Neural progenitor cell (in vitro differentiated cells): ENCODE data around the gene AUTS2. TPM values are rescaled to one million over a fixed set of nuclear protein-coding genes. Genes with fewer than 3 reads are reported as not detected.

Source experiments
- DNase-seq: peaks from one replicate; pipeline ENCODE4 v3.0.0-alpha.2; 2016; ENCODE audit warnings: low spot score
- H2AFZ ChIP-seq: fragments of 200-600 bp; sonication (generic); replicated peaks from 2 replicates; pipeline ENCODE4 v1.6.1; 2016; ENCODE audit warnings: antibody characterized with exemption
- H3F3A ChIP-seq: fragments of 200-600 bp; sonication (generic); 2 replicates; pipeline ENCODE4 v1.6.1; 2016; ENCODE audit warnings: antibody characterized with exemption, low read depth
- H3K27ac ChIP-seq: fragments of 200-600 bp; sonication (generic); 2 replicates; pipeline ENCODE4 v1.5.1; 2016; ENCODE audit warnings: mild to moderate bottlenecking
- H3K27me3 ChIP-seq: fragments of 200-600 bp; sonication (generic); 2 replicates; pipeline ENCODE4 v1.6.1; 2016; ENCODE audit warnings: mild to moderate bottlenecking, moderate library complexity
- H3K36me3 ChIP-seq: fragments of 200-600 bp; sonication (generic); 2 replicates; pipeline ENCODE4 v1.5.1; 2016
- H3K4me1 ChIP-seq: fragments of 200-600 bp; sonication (generic); 2 replicates; pipeline ENCODE4 v1.6.1; 2016; ENCODE audit warnings: mixed run types
- H3K4me2 ChIP-seq: fragments of 200-600 bp; sonication (generic); 2 replicates; pipeline ENCODE4 v1.6.1; 2016
- H3K4me3 ChIP-seq: fragments of 200-600 bp; sonication (generic); 2 replicates; pipeline ENCODE4 v1.5.1; 2016
- H3K79me2 ChIP-seq: fragments of 200-600 bp; sonication (generic); 2 replicates; pipeline ENCODE4 v1.6.1; 2016; ENCODE audit warnings: low read depth
- H3K9ac ChIP-seq: fragments of 200-600 bp; sonication (generic); 2 replicates; pipeline ENCODE4 v1.6.1; 2016
- H3K9me3 ChIP-seq: fragments of 200-600 bp; sonication (generic); 2 replicates; pipeline ENCODE4 v1.5.1; 2016; ENCODE audit warnings: low read depth
- H4K20me1 ChIP-seq: fragments of 200-600 bp; sonication (generic); 2 replicates; pipeline ENCODE4 v1.6.1; 2016; ENCODE audit warnings: low read depth
- H3K27ac Mint-ChIP-seq: 3 replicates; pipeline ENCODE4 v1.8.0; 2021; ENCODE audit warnings: mixed read lengths
- H3K27me3 Mint-ChIP-seq: 2 replicates; pipeline ENCODE4 v1.8.0; 2022; ENCODE audit warnings: low read depth, mild to moderate bottlenecking, inconsistent platforms, moderate library complexity, mixed read lengths; ENCODE audit not compliant: insufficient read depth
- H3K36me3 Mint-ChIP-seq: 3 replicates; pipeline ENCODE4 v1.8.0; 2021; ENCODE audit warnings: mixed read lengths
- H3K4me1 Mint-ChIP-seq: 3 replicates; pipeline ENCODE4 v1.8.0; 2021; ENCODE audit warnings: mixed read lengths
- H3K4me3 Mint-ChIP-seq: 3 replicates; pipeline ENCODE4 v1.8.0; 2021; ENCODE audit warnings: mild to moderate bottlenecking, moderate library complexity, mixed read lengths
- H3K9me3 Mint-ChIP-seq: 3 replicates; pipeline ENCODE4 v1.8.0; 2020; ENCODE audit warnings: mixed read lengths
- EZH2 ChIP-seq: fragments of 200-600 bp; sonication (generic); IDR thresholded peaks from 2 replicates; pipeline ENCODE4 v1.6.1; 2017; ENCODE audit warnings: antibody characterized with exemption, mild to moderate bottlenecking, moderate library complexity
- EZH2phosphoT487 ChIP-seq: fragments of 200-600 bp; sonication (generic); IDR thresholded peaks from 2 replicates; pipeline ENCODE4 v1.6.1; 2017; ENCODE audit warnings: antibody characterized with exemption
- total RNA-seq: library from RNA; depleted of rRNA; stranded (reverse); fragments of >200 nt; gene quantifications from 2 replicates; pipeline ENCODE4 v1.2.3, GENCODE V29; 2015; ENCODE audit warnings: low replicate concordance
- TF ChIP-seq, protein P1 (sequence below): fragments of 200-600 bp; sonication (generic); IDR thresholded peaks from 2 replicates; pipeline ENCODE4 v1.5.1; 2017; ENCODE audit warnings: antibody characterized with exemption, mild to moderate bottlenecking

The AUTS2 gene
- total RNA-seq, 1 donor from 2014 or later, result 50.0 TPM

DNA sequence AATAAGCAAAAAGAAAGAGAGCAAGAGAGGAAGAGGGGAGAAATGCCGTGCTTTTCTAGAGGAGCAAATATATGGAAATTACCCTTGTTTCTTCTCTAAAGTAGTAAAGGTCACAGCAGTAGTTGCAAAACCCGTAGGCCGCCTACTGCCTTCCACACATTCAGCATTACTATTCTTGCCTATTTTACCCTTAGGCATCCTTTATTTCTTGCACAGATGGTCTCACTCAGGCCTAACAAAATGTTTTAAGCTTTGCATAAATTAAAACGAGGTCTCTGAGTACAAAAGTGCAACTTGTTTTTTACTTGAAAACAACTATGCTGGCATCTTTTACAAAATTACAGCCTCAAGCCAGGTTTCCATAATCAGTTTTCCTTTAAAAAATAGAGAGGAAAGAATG, 644.6 kb downstream of the AUTS2 start:
- Mint-ChIP-seq H3K36me3 (peaks cover 6% of the 10 kb centered on the region), H3K27ac (peak overlapping the region; percentile 9), H3K4me3 (no peak overlapping the region), H3K27me3 (peaks cover 2% of the 10 kb centered on the region), H3K4me1 (peaks cover 57% of the 10 kb centered on the region), H3K9me3 (peaks cover 5% of the 10 kb centered on the region)
- H3K27ac ChIP-seq, result no peak overlapping the region
- no peaks in the 10 kb centered on the region for H3K36me3 ChIP-seq
- TF ChIP-seq EZH2, result no peak
- no peak for TF ChIP-seq EZH2phosphoT487
- no peak overlapping the region for H3K4me2 ChIP-seq
- no peaks in the 10 kb centered on the region for H3K9me3 ChIP-seq
- peaks cover 13% of the 10 kb centered on the region for H3K4me1 ChIP-seq
- H3K27me3 ChIP-seq, result no peaks in the 10 kb centered on the region
- no peak for DNase-seq
- no peaks in the 10 kb centered on the region for H3K79me2 ChIP-seq
- no peaks in the 10 kb centered on the region for H3F3A ChIP-seq
- H2AFZ ChIP-seq, result no peak overlapping the region
- no peak overlapping the region for H3K9ac ChIP-seq
- no peak overlapping the region for H3K4me3 ChIP-seq
- no peaks in the 10 kb centered on the region for H4K20me1 ChIP-seq

DNA sequence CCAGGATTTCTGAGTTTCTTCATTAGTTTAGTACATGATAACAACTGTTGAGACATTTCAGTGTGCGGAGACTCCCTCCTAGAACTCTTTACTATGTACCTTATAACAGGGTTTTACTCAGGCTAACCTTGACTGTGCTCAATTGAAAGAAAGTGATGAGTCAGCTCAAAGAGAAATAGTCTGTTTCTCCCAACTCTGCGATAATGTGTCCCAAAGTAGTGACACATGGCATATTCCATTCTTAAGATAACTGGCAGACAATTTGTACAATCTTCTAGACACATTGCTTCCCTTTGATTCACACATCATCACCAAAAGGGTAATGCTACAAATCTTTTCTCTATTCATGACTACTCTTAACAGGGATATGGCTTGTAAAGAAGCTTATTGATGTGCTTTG, 645.2 kb downstream of the AUTS2 start:
- DNase-seq, result no peak
- H3K27me3 ChIP-seq, result no peaks in the 10 kb centered on the region
- peaks cover 10% of the 10 kb centered on the region for H3K9me3 Mint-ChIP-seq
- H3K27me3 Mint-ChIP-seq, result peaks cover 2% of the 10 kb centered on the region
- no peaks in the 10 kb centered on the region for H3K36me3 ChIP-seq
- no peaks in the 10 kb centered on the region for H3F3A ChIP-seq
- TF ChIP-seq, protein P1, sequence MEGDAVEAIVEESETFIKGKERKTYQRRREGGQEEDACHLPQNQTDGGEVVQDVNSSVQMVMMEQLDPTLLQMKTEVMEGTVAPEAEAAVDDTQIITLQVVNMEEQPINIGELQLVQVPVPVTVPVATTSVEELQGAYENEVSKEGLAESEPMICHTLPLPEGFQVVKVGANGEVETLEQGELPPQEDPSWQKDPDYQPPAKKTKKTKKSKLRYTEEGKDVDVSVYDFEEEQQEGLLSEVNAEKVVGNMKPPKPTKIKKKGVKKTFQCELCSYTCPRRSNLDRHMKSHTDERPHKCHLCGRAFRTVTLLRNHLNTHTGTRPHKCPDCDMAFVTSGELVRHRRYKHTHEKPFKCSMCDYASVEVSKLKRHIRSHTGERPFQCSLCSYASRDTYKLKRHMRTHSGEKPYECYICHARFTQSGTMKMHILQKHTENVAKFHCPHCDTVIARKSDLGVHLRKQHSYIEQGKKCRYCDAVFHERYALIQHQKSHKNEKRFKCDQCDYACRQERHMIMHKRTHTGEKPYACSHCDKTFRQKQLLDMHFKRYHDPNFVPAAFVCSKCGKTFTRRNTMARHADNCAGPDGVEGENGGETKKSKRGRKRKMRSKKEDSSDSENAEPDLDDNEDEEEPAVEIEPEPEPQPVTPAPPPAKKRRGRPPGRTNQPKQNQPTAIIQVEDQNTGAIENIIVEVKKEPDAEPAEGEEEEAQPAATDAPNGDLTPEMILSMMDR, result no peak
- TF ChIP-seq EZH2phosphoT487, result no peak
- no peak for TF ChIP-seq EZH2
- H4K20me1 ChIP-seq, result no peaks in the 10 kb centered on the region
- H3K9ac ChIP-seq, result no peak overlapping the region
- H3K4me1 ChIP-seq, result peaks cover 7% of the 10 kb centered on the region
- H3K4me1 Mint-ChIP-seq, result peaks cover 50% of the 10 kb centered on the region
- H3K4me2 ChIP-seq, result no peak overlapping the region
- no peak overlapping the region for H3K27ac Mint-ChIP-seq
- H3K79me2 ChIP-seq, result no peaks in the 10 kb centered on the region
- H3K36me3 Mint-ChIP-seq, result peaks cover 6% of the 10 kb centered on the region
- no peak overlapping the region for H3K27ac ChIP-seq
- H3K9me3 ChIP-seq, result peaks cover 3% of the 10 kb centered on the region
- H3K4me3 Mint-ChIP-seq, result no peak overlapping the region
- no peak overlapping the region for H3K4me3 ChIP-seq
- no peak overlapping the region for H2AFZ ChIP-seq

DNA sequence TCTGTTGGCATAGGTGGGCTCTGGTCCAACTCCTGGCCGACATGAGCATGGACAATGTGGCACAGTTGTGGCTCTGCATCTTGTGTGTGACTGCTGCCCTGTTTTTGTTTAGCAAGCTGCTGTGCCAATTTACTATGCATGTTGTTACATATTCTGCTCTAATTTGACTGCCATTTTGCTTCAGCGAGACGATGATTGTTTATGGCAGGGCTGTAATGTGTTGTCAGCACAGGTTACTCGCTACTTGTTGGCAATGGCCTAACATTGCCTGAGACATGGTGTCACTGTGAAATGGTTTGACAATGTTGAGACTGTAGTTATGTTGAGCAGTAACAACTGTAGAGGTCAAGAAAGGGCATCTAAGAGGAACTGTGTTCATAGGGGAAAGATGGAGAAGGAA, 659.6 kb downstream of the AUTS2 start:
- Mint-ChIP-seq H3K9me3 (peaks cover 6% of the 10 kb centered on the region), H3K36me3 (peaks cover 1% of the 10 kb centered on the region), H3K27me3 (no peaks in the 10 kb centered on the region), H3K27ac (no peak overlapping the region), H3K4me1 (no peaks in the 10 kb centered on the region), H3K4me3 (no peak overlapping the region)
- Histone ChIP-seq H3K79me2 (no peaks in the 10 kb centered on the region), H3K4me1 (no peaks in the 10 kb centered on the region), H3K4me2 (no peak overlapping the region), H3F3A (no peaks in the 10 kb centered on the region), H2AFZ (no peak overlapping the region), H3K9me3 (no peaks in the 10 kb centered on the region), H3K4me3 (no peak overlapping the region), H4K20me1 (no peaks in the 10 kb centered on the region), H3K27me3 (no peaks in the 10 kb centered on the region), H3K36me3 (no peaks in the 10 kb centered on the region), H3K27ac (no peak overlapping the region), H3K9ac (no peak overlapping the region)
- DNase-seq, result no peak
- TF ChIP-seq, protein P1, result no peak
- TF ChIP-seq EZH2 (no peak), EZH2phosphoT487 (no peak)

DNA sequence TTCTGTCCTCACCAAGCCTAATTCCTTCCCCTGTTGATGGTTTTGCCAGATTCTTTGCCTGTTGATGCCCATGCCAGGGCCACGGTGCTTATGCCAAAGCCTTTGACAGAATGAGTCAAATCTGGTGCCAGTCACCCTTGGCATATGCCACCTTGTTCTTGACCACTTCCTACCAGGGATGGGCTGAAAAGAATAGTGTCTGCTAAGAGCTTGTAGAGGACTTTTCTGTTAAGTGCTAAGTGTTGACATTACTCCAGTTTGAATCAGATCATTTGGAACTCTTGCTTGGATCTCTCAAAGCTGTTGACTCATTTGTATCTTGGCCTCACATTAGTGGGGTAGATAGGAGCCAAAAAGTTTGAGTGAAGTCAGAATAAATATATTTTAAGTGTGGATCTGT, 661.2 kb downstream of the AUTS2 start:
- Histone ChIP-seq H2AFZ (no peak overlapping the region), H3K9ac (no peak overlapping the region), H3K36me3 (no peaks in the 10 kb centered on the region), H3K4me1 (no peaks in the 10 kb centered on the region), H3K79me2 (no peaks in the 10 kb centered on the region), H3K4me2 (no peak overlapping the region), H3K27ac (no peak overlapping the region), H3K9me3 (no peaks in the 10 kb centered on the region), H3F3A (no peaks in the 10 kb centered on the region), H3K27me3 (no peaks in the 10 kb centered on the region), H3K4me3 (no peak overlapping the region), H4K20me1 (no peaks in the 10 kb centered on the region)
- H3K4me1 Mint-ChIP-seq, result no peaks in the 10 kb centered on the region
- no peak overlapping the region for H3K27ac Mint-ChIP-seq
- no peak overlapping the region for H3K4me3 Mint-ChIP-seq
- no peaks in the 10 kb centered on the region for H3K27me3 Mint-ChIP-seq
- no peak for TF ChIP-seq EZH2phosphoT487
- no peak for TF ChIP-seq EZH2
- TF ChIP-seq, protein P1, result no peak
- DNase-seq, result no peak
- H3K36me3 Mint-ChIP-seq, result no peaks in the 10 kb centered on the region
- peaks cover 2% of the 10 kb centered on the region for H3K9me3 Mint-ChIP-seq
